Measurements from ENCODE around the gene IKZF3. TPM values are rescaled to one million over a fixed set of nuclear protein-coding genes. Genes with fewer than 3 reads are reported as not detected.
A peak's percentile ranks its signal among the peaks of the same experiment; 100 is the strongest.
"Not testable (repeated sequence)": the region's sequence is repeated elsewhere in the genome, so short reads cannot be mapped to it uniquely, and the experiment has no call there.

IKZF3 gene
- total RNA-seq, 1 donor from 2014 or later: not detected

DNA sequence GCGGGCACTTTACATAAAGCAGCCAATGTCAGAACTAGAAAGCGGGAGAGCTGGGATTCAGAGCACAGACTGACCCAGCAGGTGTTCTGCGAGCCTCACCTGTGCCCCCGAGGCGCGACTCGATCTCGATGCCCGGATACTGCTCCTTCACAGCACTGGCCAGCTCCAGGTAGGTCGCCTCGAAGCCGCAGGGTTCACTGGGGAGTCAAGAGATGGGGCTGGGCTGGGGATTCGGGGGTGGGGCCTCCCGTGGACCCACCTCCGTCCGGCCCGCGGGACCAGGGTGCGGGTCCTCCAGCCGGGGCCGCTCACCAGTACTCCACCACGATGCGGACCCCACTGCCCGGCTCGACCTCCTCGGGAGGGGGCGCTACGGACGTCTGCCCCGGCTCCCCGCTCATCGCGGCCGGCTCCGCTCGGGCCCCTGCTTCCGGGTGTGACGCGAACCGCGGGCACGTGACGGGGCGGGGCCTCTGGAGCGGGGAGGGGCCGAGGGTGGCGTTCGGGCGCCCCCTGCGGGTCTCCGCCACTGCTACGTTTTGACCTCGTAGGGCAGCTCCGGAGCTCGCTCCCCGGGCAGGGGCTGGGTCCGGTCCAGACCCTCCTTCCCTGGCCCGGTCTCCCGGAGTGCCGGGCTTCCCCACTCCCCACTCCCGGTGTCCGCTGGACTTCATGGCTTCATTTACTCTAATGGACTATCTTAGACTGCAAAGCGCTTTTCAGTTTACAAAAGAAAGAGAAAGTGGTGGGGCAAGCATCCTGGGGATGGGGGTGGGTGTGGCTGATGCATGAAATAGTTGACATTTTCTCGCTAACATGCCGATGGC, 133.8 kb downstream of the IKZF3 start, which contains the start of gene MIEN1:
MIEN1 (minus strand) TSS at position 438 of the 827 bp plus-strand sequence; CDS start at position 401, 37 bp downstream.
- Mint-ChIP-seq H3K36me3 (ENCODE audit: insufficient read depth) (peaks cover 6% of the 10 kb centered on the region), H3K9me3 (ENCODE audit: low read depth) (no peaks in the 10 kb centered on the region)
- peak; percentile 96 for DNase-seq (ENCODE audit: low spot score, unreplicated experiment)

DNA sequence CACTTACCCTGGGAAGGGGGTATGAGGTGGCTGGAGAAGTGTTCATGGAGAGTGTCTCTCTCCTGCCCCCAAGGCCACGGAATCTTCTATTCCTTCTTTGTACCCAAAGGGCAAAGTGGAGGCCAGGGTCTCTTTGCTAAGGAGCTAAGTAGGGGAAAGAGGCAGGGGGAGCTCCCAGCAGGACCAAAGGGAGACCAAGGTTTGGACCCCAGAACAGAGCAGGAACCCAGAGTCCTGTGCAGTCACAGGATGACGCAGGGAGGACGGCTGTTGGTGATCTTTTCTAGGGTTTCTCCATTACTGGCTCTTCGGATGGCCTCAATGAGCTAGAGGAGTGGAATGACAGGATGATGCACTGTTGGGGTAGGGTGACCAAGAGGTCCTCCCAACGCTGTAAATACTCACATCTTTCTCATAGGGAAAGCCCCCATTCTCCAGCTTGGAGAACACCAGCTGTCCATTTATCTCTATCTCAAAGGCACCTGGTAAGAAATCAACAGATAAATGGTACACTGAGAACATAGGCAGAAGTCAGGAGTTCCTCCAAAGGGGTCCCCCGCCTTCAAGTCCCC, 134.7 kb downstream of the IKZF3 start:
- Mint-ChIP-seq H3K9me3 (ENCODE audit: low read depth) (no peaks in the 10 kb centered on the region), H3K36me3 (ENCODE audit: insufficient read depth) (peaks cover 9% of the 10 kb centered on the region), H3K27ac (peak overlapping the region; percentile 82), H3K4me1 (ENCODE audit: low read depth) (peaks cover 6% of the 10 kb centered on the region), H3K4me3 (ENCODE audit: low read depth) (peak overlapping the region; percentile 85), H3K27me3 (peaks cover 3% of the 10 kb centered on the region)
- TF ChIP-seq, protein P1, sequence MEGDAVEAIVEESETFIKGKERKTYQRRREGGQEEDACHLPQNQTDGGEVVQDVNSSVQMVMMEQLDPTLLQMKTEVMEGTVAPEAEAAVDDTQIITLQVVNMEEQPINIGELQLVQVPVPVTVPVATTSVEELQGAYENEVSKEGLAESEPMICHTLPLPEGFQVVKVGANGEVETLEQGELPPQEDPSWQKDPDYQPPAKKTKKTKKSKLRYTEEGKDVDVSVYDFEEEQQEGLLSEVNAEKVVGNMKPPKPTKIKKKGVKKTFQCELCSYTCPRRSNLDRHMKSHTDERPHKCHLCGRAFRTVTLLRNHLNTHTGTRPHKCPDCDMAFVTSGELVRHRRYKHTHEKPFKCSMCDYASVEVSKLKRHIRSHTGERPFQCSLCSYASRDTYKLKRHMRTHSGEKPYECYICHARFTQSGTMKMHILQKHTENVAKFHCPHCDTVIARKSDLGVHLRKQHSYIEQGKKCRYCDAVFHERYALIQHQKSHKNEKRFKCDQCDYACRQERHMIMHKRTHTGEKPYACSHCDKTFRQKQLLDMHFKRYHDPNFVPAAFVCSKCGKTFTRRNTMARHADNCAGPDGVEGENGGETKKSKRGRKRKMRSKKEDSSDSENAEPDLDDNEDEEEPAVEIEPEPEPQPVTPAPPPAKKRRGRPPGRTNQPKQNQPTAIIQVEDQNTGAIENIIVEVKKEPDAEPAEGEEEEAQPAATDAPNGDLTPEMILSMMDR (IDR thresholded peaks at IDR 0.05; ENCODE audit: unreplicated experiment): no peak
- no peak for DNase-seq (ENCODE audit: low spot score, unreplicated experiment)

More for the DNA sequence above, 133.8 kb downstream of the IKZF3 start, which contains the start of gene MIEN1:
- H3K27me3 Mint-ChIP-seq: peaks cover 6% of the 10 kb centered on the region
- TF ChIP-seq, protein P1 (IDR thresholded peaks at IDR 0.05; ENCODE audit: unreplicated experiment): peak; percentile 92
- peak within 1 kb of the TSS; percentile 85 for H3K4me3 Mint-ChIP-seq (ENCODE audit: low read depth)
- H3K27ac Mint-ChIP-seq: peak within 1 kb of the TSS; percentile 86
- H3K4me1 Mint-ChIP-seq (ENCODE audit: low read depth): peaks cover 6% of the 10 kb centered on the region

DNA sequence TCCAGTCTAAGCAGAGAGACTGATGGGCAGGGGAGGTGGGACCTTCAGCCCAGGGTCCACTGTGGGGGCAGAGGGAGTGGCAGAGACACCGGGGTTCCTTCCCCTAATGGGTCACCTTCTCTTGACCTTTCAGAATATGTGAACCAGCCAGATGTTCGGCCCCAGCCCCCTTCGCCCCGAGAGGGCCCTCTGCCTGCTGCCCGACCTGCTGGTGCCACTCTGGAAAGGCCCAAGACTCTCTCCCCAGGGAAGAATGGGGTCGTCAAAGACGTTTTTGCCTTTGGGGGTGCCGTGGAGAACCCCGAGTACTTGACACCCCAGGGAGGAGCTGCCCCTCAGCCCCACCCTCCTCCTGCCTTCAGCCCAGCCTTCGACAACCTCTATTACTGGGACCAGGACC, 136.6 kb downstream of the IKZF3 start:
- H3K4me3 Mint-ChIP-seq (ENCODE audit: low read depth): no peak overlapping the region
- TF ChIP-seq, protein P1 (IDR thresholded peaks at IDR 0.05; ENCODE audit: unreplicated experiment): no peak
- H3K36me3 Mint-ChIP-seq (ENCODE audit: insufficient read depth): peaks cover 14% of the 10 kb centered on the region
- no peak overlapping the region for H3K27ac Mint-ChIP-seq
- H3K9me3 Mint-ChIP-seq (ENCODE audit: low read depth): no peaks in the 10 kb centered on the region
- DNase-seq (ENCODE audit: low spot score, unreplicated experiment): no peak
- peaks cover 6% of the 10 kb centered on the region for H3K4me1 Mint-ChIP-seq (ENCODE audit: low read depth)
- H3K27me3 Mint-ChIP-seq: peaks cover 2% of the 10 kb centered on the region

DNA sequence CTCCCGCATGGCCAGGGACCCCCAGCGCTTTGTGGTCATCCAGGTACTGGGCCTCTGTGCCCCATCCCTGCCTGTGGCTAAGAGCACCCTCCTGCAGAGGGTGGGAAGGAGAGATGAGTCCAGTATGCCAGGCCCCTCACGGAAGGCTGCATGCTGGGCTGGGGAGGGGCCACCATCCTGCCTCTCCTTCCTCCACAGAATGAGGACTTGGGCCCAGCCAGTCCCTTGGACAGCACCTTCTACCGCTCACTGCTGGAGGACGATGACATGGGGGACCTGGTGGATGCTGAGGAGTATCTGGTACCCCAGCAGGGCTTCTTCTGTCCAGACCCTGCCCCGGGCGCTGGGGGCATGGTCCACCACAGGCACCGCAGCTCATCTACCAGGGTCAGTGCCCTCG, 137.5 kb downstream of the IKZF3 start:
- Mint-ChIP-seq H3K4me1 (ENCODE audit: low read depth) (peaks cover 6% of the 10 kb centered on the region), H3K27me3 (no peaks in the 10 kb centered on the region), H3K36me3 (ENCODE audit: insufficient read depth) (peaks cover 14% of the 10 kb centered on the region), H3K27ac (no peak overlapping the region), H3K9me3 (ENCODE audit: low read depth) (no peaks in the 10 kb centered on the region), H3K4me3 (ENCODE audit: low read depth) (no peak overlapping the region)
- TF ChIP-seq, protein P1 (IDR thresholded peaks at IDR 0.05; ENCODE audit: unreplicated experiment): no peak
- DNase-seq (ENCODE audit: low spot score, unreplicated experiment): no peak

DNA sequence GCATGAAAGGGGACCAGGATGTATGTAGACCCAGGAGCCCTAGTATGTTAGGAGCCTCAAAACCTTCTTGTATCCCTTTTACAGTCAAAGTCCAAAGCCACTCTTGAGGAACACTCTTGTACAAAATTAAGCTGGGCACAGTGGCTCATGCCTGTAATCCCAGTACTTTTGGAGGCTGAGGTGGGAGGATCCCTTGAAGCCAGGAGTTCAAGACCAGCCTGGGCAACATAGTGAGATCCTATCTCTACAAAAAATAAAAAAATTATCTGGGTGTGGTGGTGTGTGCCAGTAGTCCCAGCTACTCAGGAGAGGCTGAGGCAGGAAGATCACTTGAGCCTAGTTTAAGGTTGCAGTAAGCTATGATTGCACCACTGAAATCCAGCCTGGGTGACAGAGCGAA, 138.2 kb downstream of the IKZF3 start:
- not testable (repeated sequence) for H3K9me3 Mint-ChIP-seq (ENCODE audit: low read depth); H3K4me1 Mint-ChIP-seq (ENCODE audit: low read depth); DNase-seq (ENCODE audit: low spot score, unreplicated experiment); H3K27ac Mint-ChIP-seq; H3K4me3 Mint-ChIP-seq (ENCODE audit: low read depth); H3K27me3 Mint-ChIP-seq
- peaks cover 16% of the 10 kb centered on the region for H3K36me3 Mint-ChIP-seq (ENCODE audit: insufficient read depth)

Measured in progenitor cell of endocrine pancreas (in vitro differentiated cells).